Keratinocyte (primary cell): Measurements from ENCODE around the gene CLCN7. TPM values are rescaled to one million over a fixed set of nuclear protein-coding genes. Genes with fewer than 3 reads are reported as not detected.
"Not testable (repeated sequence)": the region's sequence is repeated elsewhere in the genome, so short reads cannot be mapped to it uniquely, and the experiment has no call there.

Experiments used
- DNase-seq: peaks from one replicate; pipeline ENCODE4 v3.0.0-alpha.2; 2011; ENCODE audit warnings: low read depth, missing footprints, low spot score
- FAIRE-seq: peaks from 2 replicates; lab custom pipeline; 2011; peaks lifted over from hg19 to GRCh38; lab: Jason Lieb, UNC
- H2AFZ ChIP-seq: 2 replicates; pipeline ENCODE4 v1.6.0; 2012; ENCODE audit warnings: low read length, control low read depth, inconsistent platforms; ENCODE audit not compliant: control insufficient read depth
- H3K27ac ChIP-seq: 2 replicates; pipeline ENCODE4 v1.5.1; 2011; ENCODE audit warnings: low read length; ENCODE audit not compliant: control insufficient read depth, insufficient read depth
- H3K27me3 ChIP-seq: 3 replicates; pipeline ENCODE4 v1.6.0; 2011; ENCODE audit warnings: low read length; ENCODE audit not compliant: control insufficient read depth, insufficient read depth; ENCODE audit errors: extremely low read depth
- H3K36me3 ChIP-seq, 2 experiments: 2 replicates in 1 of 2; 3 replicates in 1 of 2; pipeline ENCODE4 v1.5.1; 2011; ENCODE audit warnings: low read length in 2 of 2, mild to moderate bottlenecking in 1 of 2; ENCODE audit not compliant: control insufficient read depth in 2 of 2, insufficient read depth in 2 of 2; ENCODE audit errors: extremely low read depth in 1 of 2
- H3K4me1 ChIP-seq: 3 replicates; pipeline ENCODE4 v1.5.1; 2011; ENCODE audit warnings: low read length; ENCODE audit not compliant: control insufficient read depth, insufficient read depth; ENCODE audit errors: extremely low read depth
- H3K4me2 ChIP-seq: 3 replicates; pipeline ENCODE4 v1.6.0; 2011; ENCODE audit warnings: low read depth, low read length; ENCODE audit not compliant: control insufficient read depth, insufficient read depth; ENCODE audit errors: extremely low read depth
- H3K4me3 ChIP-seq, 3 experiments: fragments of 200-600 bp in 1 of 3; sonication (generic) in 1 of 3; 2 replicates in 2 of 3; 3 replicates in 1 of 3; pipeline ENCODE4 v1.5.1; 2011 to 2016; ENCODE audit warnings: low read length in 3 of 3, mild to moderate bottlenecking in 3 of 3, control low read depth in 2 of 3, inconsistent platforms in 1 of 3, low read depth in 1 of 3, mixed read lengths in 1 of 3, mixed run types in 1 of 3, moderate library complexity in 1 of 3; ENCODE audit not compliant: control insufficient read depth in 2 of 3, insufficient read depth in 2 of 3; ENCODE audit errors: extremely low read depth in 1 of 3
- H3K79me2 ChIP-seq: 2 replicates; pipeline ENCODE4 v1.6.0; 2012; ENCODE audit warnings: low read length; ENCODE audit not compliant: control insufficient read depth, insufficient read depth
- H3K9ac ChIP-seq: 3 replicates; pipeline ENCODE4 v1.6.0; 2011; ENCODE audit warnings: low read length; ENCODE audit not compliant: control insufficient read depth, insufficient read depth; ENCODE audit errors: extremely low read depth
- H3K9me1 ChIP-seq: 3 replicates; pipeline ENCODE4 v1.6.0; 2011; ENCODE audit warnings: low read length; ENCODE audit not compliant: control insufficient read depth, insufficient read depth; ENCODE audit errors: extremely low read depth
- H3K9me3 ChIP-seq: 2 replicates; pipeline ENCODE4 v1.5.1; 2012; ENCODE audit warnings: low read depth, low read length; ENCODE audit not compliant: control insufficient read depth
- H4K20me1 ChIP-seq: 3 replicates; pipeline ENCODE4 v1.6.0; 2011; ENCODE audit warnings: low read length; ENCODE audit not compliant: control insufficient read depth, insufficient read depth; ENCODE audit errors: extremely low read depth
- CTCF ChIP-seq, 3 experiments: IDR thresholded peaks in 1 of 3; conservative IDR thresholded peaks in 1 of 3; optimal IDR thresholded peaks in 1 of 3; 2 replicates in 2 of 3; 3 replicates in 1 of 3; pipeline versions ENCODE3 to v1.5.1; 2011; ENCODE audit warnings: low read length in 3 of 3, mild to moderate bottlenecking in 3 of 3, moderate library complexity in 2 of 3, control low read depth in 1 of 3, inconsistent platforms in 1 of 3; ENCODE audit not compliant: insufficient read depth in 2 of 3; ENCODE audit errors: extremely low read depth in 1 of 3
- EZH2 ChIP-seq: IDR thresholded peaks from one replicate; pipeline ENCODE4 v1.6.1; 2012; ENCODE audit warnings: inconsistent platforms, mild to moderate bottlenecking, low read length, moderate library complexity
- dilution Hi-C: fragments of 300-500 bp; cut with MboI; formaldehyde crosslinking; loops from one replicate; pipeline ENCODE4 v1.7.0; 2020; ENCODE audit warnings: low sequenced_read_pairs; ENCODE audit not compliant: extremely low pct_ligation_motif_present
- polyA plus RNA-seq, 5 experiments: library from polyadenylated mRNA; depleted of rRNA in 3 of 5; stranded (reverse) in 3 of 5; stranded (forward) in 1 of 5; unstranded in 1 of 5; fragments of >200 nt; gene quantifications; 1 replicate in 1 of 5; 2 replicates in 3 of 5; 3 replicates in 1 of 5; pipeline versions ENCODE4 v1.2.1 to v1.2.3, GENCODE V29; 2011 to 2012; ENCODE audit warnings: missing spikeins in 2 of 5, low read depth in 1 of 5, low replicate concordance in 1 of 5

The CLCN7 gene
- polyA plus RNA-seq, 1 donor (not counting 4 experiments of a cell fraction or from before 2014, with no cell fraction given), result 13.3 TPM

DNA sequence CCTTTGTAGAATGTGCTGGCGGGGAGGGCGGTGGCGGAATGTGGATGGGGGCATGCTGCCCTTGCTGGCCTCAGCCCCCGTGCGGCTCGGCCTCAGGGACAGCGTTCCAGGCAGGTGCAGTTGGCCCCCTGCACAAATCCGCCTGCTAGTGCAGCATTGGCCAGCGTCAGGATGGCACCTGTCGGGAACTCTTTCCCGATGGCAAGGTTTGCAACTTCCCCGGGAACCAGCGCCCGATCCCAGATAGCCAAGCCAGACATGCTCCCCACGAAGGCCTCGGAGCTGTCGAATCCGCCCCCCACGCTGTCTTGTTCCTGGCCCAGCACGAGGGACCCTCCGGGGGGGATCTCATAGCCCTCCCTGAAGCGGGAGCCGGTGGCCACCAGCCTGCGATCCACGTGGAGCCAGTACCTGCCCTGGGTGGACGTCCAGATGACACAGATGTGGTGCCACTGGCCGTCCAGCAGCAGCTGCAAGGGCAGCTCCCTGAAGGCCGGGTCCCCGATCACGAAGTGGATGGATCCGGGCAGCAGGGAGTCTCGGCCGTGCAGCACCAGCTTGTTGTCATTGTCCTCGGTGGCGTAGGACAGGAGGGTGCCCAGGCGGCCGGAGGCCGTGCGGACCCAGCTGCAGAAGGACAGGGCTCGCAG, 11.1 kb upstream of the CLCN7 start:
- no peak overlapping the region for H3K4me2 ChIP-seq
- no peaks in the 10 kb centered on the region for H3K36me3 ChIP-seq
- H3K9ac ChIP-seq, result no peak overlapping the region
- no peaks in the 10 kb centered on the region for H3K27me3 ChIP-seq
- no peak overlapping the region for H3K27ac ChIP-seq
- no peaks in the 10 kb centered on the region for H3K79me2 ChIP-seq
- no peaks in the 10 kb centered on the region for H3K9me1 ChIP-seq
- H4K20me1 ChIP-seq, result no peaks in the 10 kb centered on the region
- peaks cover 2% of the 10 kb centered on the region for H3K4me1 ChIP-seq
- TF ChIP-seq EZH2, result no peak
- TF ChIP-seq CTCF (optimal IDR thresholded peaks at IDR 0.05 in 1 of 3, IDR thresholded peaks at IDR 0.05 in 1 of 3, conservative IDR thresholded peaks at IDR 0.05 in 1 of 3; ENCODE audit: extremely low read depth in 1 of 3, insufficient read depth in 2 of 3, low read length in 3 of 3), result no peak
- dilution Hi-C loops, result no loop called here
- no peak overlapping the region for H3K4me3 ChIP-seq
- H2AFZ ChIP-seq, result no peak overlapping the region
- no peaks in the 10 kb centered on the region for H3K9me3 ChIP-seq
- FAIRE-seq, result no peak
- DNase-seq, result no peak

DNA sequence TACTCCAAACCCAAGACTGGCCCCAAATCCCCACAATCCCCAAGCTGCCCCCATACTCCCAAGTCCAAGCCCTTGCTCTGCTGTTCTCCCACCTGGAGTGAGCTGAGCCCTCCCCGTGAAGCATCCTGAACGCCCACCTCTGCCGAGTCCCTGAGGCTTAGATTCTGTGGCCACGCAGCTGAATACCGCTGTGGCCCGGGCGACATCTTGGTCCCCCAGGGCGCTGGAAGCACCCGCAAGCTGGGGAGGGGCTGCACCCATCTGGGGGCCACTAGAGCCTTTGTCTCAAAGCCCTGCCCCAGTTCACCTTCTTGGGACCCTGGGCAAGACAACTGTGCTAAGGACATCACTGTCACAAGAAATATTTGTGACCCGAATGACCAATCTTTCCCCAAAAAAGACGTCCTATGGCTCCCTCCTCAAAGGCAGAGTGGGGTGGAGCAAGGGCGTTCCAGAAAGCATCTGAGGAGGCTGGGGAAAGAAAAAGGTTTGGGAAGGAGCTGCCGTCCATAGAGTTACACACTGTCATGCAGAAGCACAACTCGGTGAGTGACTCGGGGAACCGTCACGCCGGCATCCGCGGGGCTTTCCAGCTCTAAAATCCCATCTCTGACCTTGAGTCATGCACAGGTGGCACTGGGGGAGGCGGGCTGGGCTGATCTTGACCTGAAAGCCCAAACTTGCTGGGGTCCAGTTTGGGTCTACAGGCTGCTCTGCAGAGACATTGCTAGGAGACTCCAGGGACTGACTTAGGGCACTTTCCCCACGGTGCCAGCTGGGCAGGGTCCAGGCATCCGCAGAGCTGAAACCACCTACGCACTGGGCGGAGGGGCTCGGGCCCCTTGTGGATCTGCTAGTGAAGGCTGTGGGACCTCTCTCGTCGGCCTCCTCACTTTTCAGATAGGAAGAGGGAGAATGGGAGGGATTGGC, 7.3 kb upstream of the CLCN7 start:
- Histone ChIP-seq H4K20me1 (no peaks in the 10 kb centered on the region), H3K4me2 (peak overlapping the region; percentile 16), H3K9ac (peak overlapping the region; percentile 33), H2AFZ (no peak overlapping the region), H3K4me1 (peaks cover 2% of the 10 kb centered on the region), H3K4me3 (no peak overlapping the region), H3K27me3 (no peaks in the 10 kb centered on the region), H3K9me1 (no peaks in the 10 kb centered on the region), H3K36me3 (no peaks in the 10 kb centered on the region), H3K27ac (peak overlapping the region; percentile 64), H3K9me3 (no peaks in the 10 kb centered on the region), H3K79me2 (no peaks in the 10 kb centered on the region)
- dilution Hi-C loops, result no loop called here
- no peak for DNase-seq
- peak; percentile 87 for FAIRE-seq
- no peak for TF ChIP-seq EZH2
- no peak for TF ChIP-seq CTCF (optimal IDR thresholded peaks at IDR 0.05 in 1 of 3, IDR thresholded peaks at IDR 0.05 in 1 of 3, conservative IDR thresholded peaks at IDR 0.05 in 1 of 3; ENCODE audit: extremely low read depth in 1 of 3, insufficient read depth in 2 of 3, low read length in 3 of 3)

DNA sequence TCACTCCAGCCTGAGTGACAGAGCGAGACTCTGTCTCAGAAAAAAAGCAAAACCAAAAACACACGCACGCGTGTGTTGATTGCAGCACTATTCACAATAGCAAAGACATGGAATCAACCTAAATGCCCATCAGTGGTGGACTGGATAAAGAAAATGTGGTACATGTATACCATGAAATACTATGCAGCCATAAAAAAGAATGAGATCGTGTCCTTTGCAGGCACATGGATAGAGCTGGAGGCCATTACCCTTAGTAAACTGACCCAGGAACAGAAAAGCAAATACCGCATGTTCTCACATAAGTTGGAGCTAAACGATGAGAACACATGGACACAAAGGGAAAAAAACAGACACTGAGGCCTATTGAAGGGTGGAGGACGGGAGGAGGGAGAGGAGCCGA, 4.1 kb upstream of the CLCN7 start:
- H3K36me3 ChIP-seq, H3K79me2 ChIP-seq, H3K27me3 ChIP-seq, H3K27ac ChIP-seq, FAIRE-seq, dilution Hi-C loops, H3K9me3 ChIP-seq, H3K9me1 ChIP-seq, H3K4me3 ChIP-seq, H2AFZ ChIP-seq, H3K4me2 ChIP-seq, H3K9ac ChIP-seq, DNase-seq, H4K20me1 ChIP-seq: not testable (repeated sequence)
- H3K4me1 ChIP-seq, result peaks cover 12% of the 10 kb centered on the region
